ENCODE measurements around the gene SCYGR3. TPM values are rescaled to one million over a fixed set of nuclear protein-coding genes. Genes with fewer than 3 reads are reported as not detected.

Gene SCYGR3
- total and polyA plus RNA-seq, 2 of the 8 experiments (the other 6 are each of a cell fraction or from before 2014, with no cell fraction given), result not detected

GRCh38 chr2:227568852-227569169 lies 45.8 kb downstream of the SCYGR3 start (continued):
- no peak for TF ChIP-seq USF2 (IDR thresholded peaks at IDR 0.05; ENCODE audit: low read length)
- no peak for TF ChIP-seq PHF8 (conservative IDR thresholded peaks at IDR 0.05; ENCODE audit: low read depth, low read length)
- TF ChIP-seq HDAC2 (IDR thresholded peaks at IDR 0.05; ENCODE audit: borderline replicate concordance in 1 of 2, low read depth in 2 of 2, low read length in 2 of 2), result no peak
- TF ChIP-seq TEAD4 (IDR thresholded peaks at IDR 0.05; ENCODE audit: low read depth, low read length), result no peak
